ENCODE results near the gene ADGRE2.

GRCh38 chr19:14758816-14759215 is 19.5 kb downstream of the ADGRE2 start:
- TF ChIP-seq CTCF (IDR thresholded peaks at IDR 0.05; ENCODE audit: low read length) (no peak), EZH2 (IDR thresholded peaks at IDR 0.05; ENCODE audit: borderline replicate concordance, low read length) (no peak)

Data from OCI-LY1 (cell line).